Uterus (tissue), 2 donors: ENCODE data around the gene XIRP2.
"Not testable (repeated sequence)": the region's sequence is repeated elsewhere in the genome, so short reads cannot be mapped to it uniquely, and the experiment has no call there.

Experiments used
- CTCF ChIP-seq, 4 experiments: fragments of 200-600 bp in 2 of 4; fragments of 450-650 bp in 2 of 4; sonication (generic) in 2 of 4; IDR thresholded peaks; one replicate each; pipeline ENCODE4 v1.5.1; 2016 to 2019; ENCODE audit warnings: antibody characterized with exemption in 4 of 4, mild to moderate bottlenecking in 2 of 4, moderate library complexity in 1 of 4
- POLR2A ChIP-seq, 2 donors: fragments of 450-650 bp; IDR thresholded peaks; one replicate each; pipeline ENCODE4 v1.6.1; 2016; ENCODE audit warnings: antibody characterized with exemption in 2 of 2, mild to moderate bottlenecking in 1 of 2, moderate library complexity in 1 of 2

GRCh38 chr2:167034976-167035375 lies 146.7 kb downstream of the XIRP2 start:
- not testable (repeated sequence) for TF ChIP-seq CTCF, POLR2A (IDR thresholded peaks at IDR 0.05)
